Activated CD8-positive, alpha-beta T cell treated with anti-CD3 and anti-CD28 coated beads for 36 hours (primary cell): ENCODE results near the gene SPECC1. TPM values are rescaled to one million over a fixed set of nuclear protein-coding genes. Genes with fewer than 3 reads are reported as not detected.
"Not testable (repeated sequence)": the region's sequence is repeated elsewhere in the genome, so short reads cannot be mapped to it uniquely, and the experiment has no call there.

Experiments
- ATAC-seq: fragments of 200-7000 bp; cut with Tn5 transposase; one replicate; pipeline ENCODE4 v1.10.0; 2021; ENCODE audit warnings: mild to moderate bottlenecking, moderate library complexity
- CTCF ChIA-PET: fragments of 350-600 bp; sonication (Branson Sonifier 250); formaldehyde crosslinking; loops from one replicate; lab custom pipeline; 2021; ENCODE audit warnings: antibody characterized with exemption; lab: Charles Lee
- POLR2A ChIA-PET: fragments of 350-600 bp; sonication (Branson Sonifier 250); formaldehyde crosslinking; loops from one replicate; lab custom pipeline; 2021; ENCODE audit warnings: antibody characterized with exemption; lab: Charles Lee
- DNase-seq: peaks from one replicate; pipeline ENCODE4 v3.0.0-alpha.2; 2020
- H3K27ac Mint-ChIP-seq: one replicate; pipeline ENCODE4 v1.8.0; 2021; ENCODE audit warnings: mild to moderate bottlenecking, mixed read lengths
- H3K27me3 Mint-ChIP-seq: one replicate; pipeline ENCODE4 v1.8.0; 2021; ENCODE audit warnings: mixed read lengths
- H3K36me3 Mint-ChIP-seq: one replicate; pipeline ENCODE4 v1.8.0; 2021; ENCODE audit warnings: low read depth, mixed read lengths
- H3K4me1 Mint-ChIP-seq: one replicate; pipeline ENCODE4 v1.8.0; 2021; ENCODE audit warnings: low read depth, mixed read lengths
- H3K4me3 Mint-ChIP-seq: one replicate; pipeline ENCODE4 v1.8.0; 2021; ENCODE audit warnings: mild to moderate bottlenecking, moderate library complexity, mixed read lengths
- H3K9me3 Mint-ChIP-seq: one replicate; pipeline ENCODE4 v1.8.0; 2021; ENCODE audit warnings: mixed read lengths
- intact Hi-C: fragments of 100-400 bp; cut with micrococcal nuclease; formaldehyde crosslinking; loops from one replicate; pipeline ENCODE4 v1.10.0; 2022
- total RNA-seq, 2 experiments: library from RNA; stranded (reverse); gene quantifications; one replicate each; pipeline ENCODE4 v1.2.3, GENCODE V29; 2021
- TF ChIP-seq, protein P1 (sequence below): fragments of 200-600 bp; IDR thresholded peaks from one replicate; pipeline ENCODE4 v1.8.0; 2022; ENCODE audit warnings: antibody characterized with exemption, mild to moderate bottlenecking

Gene SPECC1
- total RNA-seq, 2 experiments from 2014 or later: 9.9 to 10.3 TPM

DNA sequence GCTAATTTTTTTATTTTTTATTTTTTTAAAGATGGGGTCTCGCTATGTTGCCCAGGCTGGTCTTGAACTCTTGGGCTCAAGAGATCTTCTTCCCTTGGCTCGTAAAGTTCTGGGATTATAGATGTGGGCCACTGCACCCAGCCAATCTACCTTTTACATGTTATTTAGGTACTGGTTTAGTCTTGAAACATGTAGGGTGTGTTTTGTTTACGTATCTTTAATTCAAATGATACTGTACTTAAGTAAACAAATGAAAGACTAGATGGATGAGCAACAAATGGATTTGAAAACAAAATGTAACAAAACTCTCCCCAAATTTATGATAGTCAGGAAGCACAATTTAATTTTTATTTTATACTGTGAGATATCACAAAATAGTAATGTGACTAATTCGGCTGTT, 250.5 kb downstream of the SPECC1 start:
- H3K4me3 Mint-ChIP-seq: no peak overlapping the region
- H3K9me3 Mint-ChIP-seq: peaks cover 5% of the 10 kb centered on the region
- ChIA-PET CTCF (interaction anchor here (1.5 to 1.6 kb wide), 2 partner anchors 12 to 25 kb away, joined by 3 to 6 read pairs; no protein-coding TSS in a partner anchor), POLR2A (no interaction called here)
- intact Hi-C loops: no loop called here
- H3K36me3 Mint-ChIP-seq: peaks cover 11% of the 10 kb centered on the region
- TF ChIP-seq, protein P1, sequence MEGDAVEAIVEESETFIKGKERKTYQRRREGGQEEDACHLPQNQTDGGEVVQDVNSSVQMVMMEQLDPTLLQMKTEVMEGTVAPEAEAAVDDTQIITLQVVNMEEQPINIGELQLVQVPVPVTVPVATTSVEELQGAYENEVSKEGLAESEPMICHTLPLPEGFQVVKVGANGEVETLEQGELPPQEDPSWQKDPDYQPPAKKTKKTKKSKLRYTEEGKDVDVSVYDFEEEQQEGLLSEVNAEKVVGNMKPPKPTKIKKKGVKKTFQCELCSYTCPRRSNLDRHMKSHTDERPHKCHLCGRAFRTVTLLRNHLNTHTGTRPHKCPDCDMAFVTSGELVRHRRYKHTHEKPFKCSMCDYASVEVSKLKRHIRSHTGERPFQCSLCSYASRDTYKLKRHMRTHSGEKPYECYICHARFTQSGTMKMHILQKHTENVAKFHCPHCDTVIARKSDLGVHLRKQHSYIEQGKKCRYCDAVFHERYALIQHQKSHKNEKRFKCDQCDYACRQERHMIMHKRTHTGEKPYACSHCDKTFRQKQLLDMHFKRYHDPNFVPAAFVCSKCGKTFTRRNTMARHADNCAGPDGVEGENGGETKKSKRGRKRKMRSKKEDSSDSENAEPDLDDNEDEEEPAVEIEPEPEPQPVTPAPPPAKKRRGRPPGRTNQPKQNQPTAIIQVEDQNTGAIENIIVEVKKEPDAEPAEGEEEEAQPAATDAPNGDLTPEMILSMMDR: no peak
- peaks cover 28% of the 10 kb centered on the region for H3K4me1 Mint-ChIP-seq
- no peak overlapping the region for H3K27ac Mint-ChIP-seq
- H3K27me3 Mint-ChIP-seq: no peaks in the 10 kb centered on the region
- ATAC-seq (no peak), DNase-seq (no peak)

DNA sequence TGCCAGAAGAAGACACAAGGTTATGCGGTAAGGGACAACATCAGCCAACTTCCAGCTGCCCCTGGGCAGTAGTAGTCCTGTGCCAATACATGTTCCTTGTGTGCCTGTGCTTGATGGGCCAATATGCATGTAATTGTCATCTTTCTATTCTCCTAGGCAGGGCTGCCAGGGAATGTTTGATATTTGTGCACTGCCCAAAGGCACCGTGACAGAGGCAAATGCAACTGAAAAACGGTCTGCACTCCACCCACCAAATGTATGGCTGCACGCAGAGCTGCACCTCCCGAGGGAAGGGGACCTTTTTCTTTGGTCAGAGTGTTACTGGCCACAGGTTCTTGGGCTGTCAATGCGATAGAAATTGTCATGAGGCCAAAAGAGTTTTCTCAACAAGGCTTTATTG, 251.1 kb downstream of the SPECC1 start:
- no peak for DNase-seq
- H3K4me3 Mint-ChIP-seq: no peak overlapping the region
- no peaks in the 10 kb centered on the region for H3K27me3 Mint-ChIP-seq
- intact Hi-C loops: no loop called here
- H3K4me1 Mint-ChIP-seq: peaks cover 27% of the 10 kb centered on the region
- H3K9me3 Mint-ChIP-seq: peaks cover 5% of the 10 kb centered on the region
- H3K36me3 Mint-ChIP-seq: peaks cover 11% of the 10 kb centered on the region
- ATAC-seq: no peak
- ChIA-PET CTCF (interaction anchor here (1.6 kb wide), 1 partner anchor 13 kb away, joined by 6 read pairs; no protein-coding TSS in a partner anchor), POLR2A (no interaction called here)
- no peak overlapping the region for H3K27ac Mint-ChIP-seq
- TF ChIP-seq, protein P1: no peak

DNA sequence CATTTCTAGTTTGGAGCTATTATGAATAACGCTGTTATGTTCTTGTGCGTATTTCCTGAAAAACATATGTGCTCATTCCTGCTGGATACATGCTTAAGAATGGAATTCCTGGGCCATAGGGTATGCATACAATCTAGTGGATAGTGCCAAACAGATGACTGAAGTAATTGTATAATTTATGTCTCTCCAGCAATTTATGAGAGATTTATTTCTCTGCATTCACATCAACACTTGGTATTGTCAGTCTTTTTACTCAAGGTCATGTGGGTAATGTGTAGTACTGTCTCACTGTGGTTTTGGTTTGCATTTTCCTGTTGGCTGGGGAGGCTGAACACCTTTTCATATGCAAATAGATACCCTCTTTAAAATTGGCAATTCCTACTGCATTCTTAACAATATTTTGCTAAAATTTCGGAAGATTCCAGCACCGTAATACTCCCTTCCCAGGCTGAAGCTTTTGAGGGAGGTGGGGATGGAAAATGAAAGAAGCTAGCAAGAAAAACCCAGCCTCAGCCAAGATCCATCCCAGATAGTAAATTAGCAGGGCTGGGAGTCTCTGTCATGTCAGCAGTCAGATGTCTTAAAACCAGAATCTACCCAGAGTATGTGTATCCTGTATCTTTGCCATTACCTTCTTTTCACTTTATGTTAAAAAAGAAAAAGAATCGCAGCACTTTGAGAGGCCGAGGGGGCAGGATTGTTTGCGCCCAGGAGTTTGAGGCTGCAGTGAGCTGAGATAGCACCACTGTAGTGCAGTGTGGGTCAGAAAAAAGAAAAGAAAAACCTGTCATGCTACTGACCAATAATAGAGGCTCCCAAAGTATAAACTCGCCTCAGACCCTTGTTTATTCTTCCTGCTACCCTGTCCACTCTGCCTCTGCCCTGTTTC, 253.3 kb downstream of the SPECC1 start:
- intact Hi-C loops: no loop called here
- Mint-ChIP-seq H3K36me3 (peaks cover 8% of the 10 kb centered on the region), H3K9me3 (peaks cover 5% of the 10 kb centered on the region), H3K27ac (peak overlapping the region; percentile 59), H3K4me1 (peaks cover 37% of the 10 kb centered on the region), H3K27me3 (no peaks in the 10 kb centered on the region), H3K4me3 (no peak overlapping the region)
- CTCF ChIA-PET: interaction anchor here (0.6 to 1.3 kb wide), 5 partner anchors 12 to 58 kb away, joined by 3 to 4 read pairs (median 3); no protein-coding TSS in a partner anchor
- ATAC-seq: peak; percentile 69
- POLR2A ChIA-PET: no interaction called here
- TF ChIP-seq, protein P1: no peak
- DNase-seq: no peak

- H3K4me3 Mint-ChIP-seq, POLR2A ChIA-PET, ATAC-seq, H3K36me3 Mint-ChIP-seq, H3K9me3 Mint-ChIP-seq, intact Hi-C loops, DNase-seq, H3K27me3 Mint-ChIP-seq: not testable (repeated sequence)
- CTCF ChIA-PET: interaction anchor here (0.9 kb wide), 1 partner anchor 19 kb away, joined by 4 read pairs; no protein-coding TSS in a partner anchor
- Mint-ChIP-seq H3K4me1 (peaks cover 43% of the 10 kb centered on the region), H3K27ac (peak overlapping the region; percentile 59)
Measured at GRCh38 chr17:20263115-20263433, 253.9 kb downstream of the SPECC1 start.

GRCh38 chr17:20263595-20263994, 254.4 kb downstream of the SPECC1 start:
- DNase-seq (no peak), ATAC-seq (no peak)
- Mint-ChIP-seq H3K4me1 (peaks cover 47% of the 10 kb centered on the region), H3K27me3 (no peaks in the 10 kb centered on the region), H3K27ac (no peak overlapping the region), H3K4me3 (no peak overlapping the region), H3K9me3 (peaks cover 1% of the 10 kb centered on the region), H3K36me3 (peaks cover 2% of the 10 kb centered on the region)
- TF ChIP-seq, protein P1: no peak
- ChIA-PET POLR2A (no interaction called here), CTCF (interaction anchor here (0.9 kb wide), 1 partner anchor 19 kb away, joined by 4 read pairs; no protein-coding TSS in a partner anchor)
- intact Hi-C loops: no loop called here
